Stimulated activated effector memory CD8-positive, alpha-beta T cell treated with anti-CD3 and anti-CD28 coated beads, Interleukin-12 subunit alpha, Interleukin-12 subunit beta, amount 100 ng/mL, for 72 hours (primary cell): ENCODE results near the gene KRTAP12-4.
A peak's percentile ranks its signal among the peaks of the same experiment; 100 is the strongest.
"Not testable (repeated sequence)": the region's sequence is repeated elsewhere in the genome, so short reads cannot be mapped to it uniquely, and the experiment has no call there.

Experiments
- ATAC-seq: fragments of 150-1000 bp; cut with Tn5 transposase; 2 replicates; pipeline ENCODE4 v1.10.0; 2021
- DNase-seq, 2 donors: peaks; one replicate each; pipeline ENCODE4 v3.0.0; 2021 to 2022; ENCODE audit warnings: low spot score in 2 of 2
- H3K27ac Mint-ChIP-seq: one replicate; pipeline ENCODE4 v1.8.0; 2022; ENCODE audit warnings: mild to moderate bottlenecking, mixed read lengths
- H3K36me3 Mint-ChIP-seq: one replicate; pipeline ENCODE4 v1.8.0; 2022; ENCODE audit warnings: mild to moderate bottlenecking, mixed read lengths
- H3K4me1 Mint-ChIP-seq: one replicate; pipeline ENCODE4 v1.8.0; 2022; ENCODE audit warnings: mixed read lengths
- H3K4me3 Mint-ChIP-seq: one replicate; pipeline ENCODE4 v1.8.0; 2022; ENCODE audit warnings: mild to moderate bottlenecking, mixed read lengths
- H3K9me3 Mint-ChIP-seq: one replicate; pipeline ENCODE4 v1.8.0; 2022; ENCODE audit warnings: mixed read lengths

KRTAP12-4 gene

DNA sequence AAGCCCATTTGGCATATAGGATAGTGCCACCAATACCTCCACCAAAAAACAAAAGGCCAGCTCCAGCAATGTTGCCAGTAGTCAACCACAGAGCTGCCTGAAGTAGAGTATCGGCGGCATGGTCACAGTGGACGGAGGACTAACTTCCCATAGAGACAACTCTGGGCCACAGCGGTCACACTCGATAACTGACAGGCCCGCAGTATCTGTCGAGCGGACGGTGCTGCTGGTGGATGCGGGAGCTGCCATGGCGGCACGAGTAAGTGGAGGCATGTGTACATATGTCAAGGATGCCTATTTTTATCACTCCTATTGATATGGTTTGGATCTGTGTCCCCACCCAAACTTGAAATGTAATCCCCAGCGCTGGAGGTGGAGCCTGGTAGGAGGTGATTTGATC is 23.4 kb upstream of the KRTAP12-4 start:
- no peak overlapping the region for H3K27ac Mint-ChIP-seq
- no peak overlapping the region for H3K4me3 Mint-ChIP-seq
- peaks cover 6% of the 10 kb centered on the region for H3K9me3 Mint-ChIP-seq
- H3K36me3 Mint-ChIP-seq, result no peaks in the 10 kb centered on the region
- DNase-seq (no peak), ATAC-seq (no peak)
- H3K4me1 Mint-ChIP-seq, result no peaks in the 10 kb centered on the region

DNA sequence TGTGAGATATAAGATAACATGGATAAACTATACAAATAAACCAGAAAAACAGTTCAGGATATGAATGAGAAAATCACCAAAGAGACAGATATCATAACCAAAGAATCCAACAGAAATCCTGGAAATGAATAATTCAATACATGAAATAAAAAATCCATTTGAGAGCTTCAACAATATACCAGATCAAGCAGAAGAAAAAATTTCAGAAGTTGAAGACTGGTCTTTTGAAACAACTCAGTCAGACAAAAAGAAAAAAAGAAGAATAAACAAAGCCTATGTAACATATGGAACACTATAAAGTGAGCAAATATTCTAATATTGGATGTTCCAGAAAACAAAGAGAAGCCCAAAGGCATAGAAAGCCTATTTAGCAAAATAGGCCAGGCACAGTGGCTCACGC is 17.5 kb upstream of the KRTAP12-4 start:
- Mint-ChIP-seq H3K27ac (no peak overlapping the region), H3K4me3 (no peak overlapping the region)

GRCh38 chr21:44670642-44671432 is 16.4 kb upstream of the KRTAP12-4 start:
- Mint-ChIP-seq H3K4me3 (no peak overlapping the region), H3K9me3 (peaks cover 16% of the 10 kb centered on the region), H3K36me3 (no peaks in the 10 kb centered on the region), H3K4me1 (no peaks in the 10 kb centered on the region), H3K27ac (no peak overlapping the region)
- DNase-seq, result peak in 1 of 2 donors; percentile 38
- ATAC-seq, result no peak

More for the DNA sequence above, 17.5 kb upstream of the KRTAP12-4 start:
- DNase-seq (no peak), ATAC-seq (no peak)
- no peaks in the 10 kb centered on the region for H3K36me3 Mint-ChIP-seq
- H3K9me3 Mint-ChIP-seq, result peaks cover 16% of the 10 kb centered on the region
- no peaks in the 10 kb centered on the region for H3K4me1 Mint-ChIP-seq

GRCh38 chr21:44667612-44668011 is 13.2 kb upstream of the KRTAP12-4 start:
- DNase-seq (no peak), ATAC-seq (no peak)
- no peaks in the 10 kb centered on the region for H3K36me3 Mint-ChIP-seq
- no peaks in the 10 kb centered on the region for H3K4me1 Mint-ChIP-seq
- H3K27ac Mint-ChIP-seq, result no peak overlapping the region
- H3K9me3 Mint-ChIP-seq, result peaks cover 12% of the 10 kb centered on the region
- H3K4me3 Mint-ChIP-seq, result no peak overlapping the region

DNA sequence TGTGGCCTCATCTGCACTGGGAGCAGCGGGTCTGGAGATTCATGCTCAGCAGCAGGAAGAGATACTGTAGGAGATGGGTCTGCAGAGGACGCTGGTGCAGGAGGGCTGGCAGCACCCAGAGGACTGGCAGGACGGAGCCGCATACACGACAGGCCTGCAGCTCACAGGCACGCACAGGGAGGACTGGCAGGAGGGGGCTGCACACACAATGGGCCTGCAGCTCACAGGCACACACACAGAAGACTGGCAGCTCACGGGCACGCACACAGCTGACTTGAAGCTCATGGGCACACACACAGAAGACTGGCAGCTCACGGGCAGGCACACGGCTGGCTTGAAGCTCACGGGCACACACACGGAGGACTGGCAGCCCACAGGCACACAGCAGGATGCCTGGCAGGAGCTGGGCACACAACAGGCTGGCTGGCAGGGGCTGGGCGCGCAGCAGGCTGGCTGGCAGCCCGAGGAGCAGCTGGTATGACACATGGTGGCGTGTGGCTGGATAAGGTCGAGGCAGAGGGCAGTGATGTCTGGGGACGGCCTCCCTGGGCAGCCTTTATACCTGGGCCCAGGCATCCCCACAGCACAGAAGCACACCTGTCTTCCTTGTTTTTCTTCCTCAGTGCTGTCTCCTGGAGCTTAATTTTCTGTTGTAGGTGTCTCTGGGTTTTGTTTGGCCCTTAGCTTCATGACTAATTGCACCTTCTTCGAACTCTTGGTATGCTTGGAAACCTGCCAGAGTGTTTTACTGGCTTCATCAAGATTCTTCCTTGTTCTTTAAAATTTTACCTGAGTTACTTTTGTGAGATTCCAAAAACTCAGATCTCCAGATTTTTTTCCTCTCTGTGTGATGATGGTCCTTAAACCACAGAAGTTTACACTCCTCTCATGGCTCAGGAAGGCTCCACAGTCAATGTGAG is 12.2 kb upstream of the KRTAP12-4 start, which contains the start of gene KRTAP12-2:
Gene KRTAP12-2, minus strand, starts transcription at position 527 of the 920 bp plus-strand sequence. Its CDS starts 41 bp downstream, at position 486.
- DNase-seq (peak in 1 of 2 donors; percentile 18), ATAC-seq (no peak)
- Mint-ChIP-seq H3K4me1 (no peaks in the 10 kb centered on the region), H3K27ac (no peak within 1 kb of the TSS), H3K4me3 (no peak within 1 kb of the TSS), H3K36me3 (no peaks in the 10 kb centered on the region), H3K9me3 (peaks cover 8% of the 10 kb centered on the region)

DNA sequence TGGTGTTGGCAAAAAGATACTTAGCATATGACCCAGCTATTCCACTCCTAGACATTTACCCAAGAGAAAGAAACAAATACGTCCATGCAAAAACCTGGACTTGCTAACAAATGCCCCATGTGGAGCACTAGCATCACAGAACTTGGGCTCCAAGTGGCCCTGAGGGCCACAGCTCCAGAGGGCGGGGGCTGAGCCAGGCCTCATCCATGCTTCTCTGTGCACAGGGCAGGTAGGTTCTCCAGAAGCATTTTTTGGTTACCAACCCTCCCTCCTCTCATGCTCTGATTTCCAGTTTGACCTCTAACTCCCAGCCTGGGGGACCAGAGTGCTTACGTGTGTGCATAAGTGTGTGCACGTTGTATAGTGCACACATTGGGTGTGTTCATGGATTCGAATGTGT is 10.2 kb upstream of the KRTAP12-4 start:
- no peaks in the 10 kb centered on the region for H3K36me3 Mint-ChIP-seq
- H3K4me1 Mint-ChIP-seq, result peaks cover 3% of the 10 kb centered on the region
- ATAC-seq (no peak), DNase-seq (peak in 1 of 2 donors; percentile 33)
- no peak overlapping the region for H3K27ac Mint-ChIP-seq
- H3K4me3 Mint-ChIP-seq, result no peak overlapping the region
- H3K9me3 Mint-ChIP-seq, result peaks cover 6% of the 10 kb centered on the region

DNA sequence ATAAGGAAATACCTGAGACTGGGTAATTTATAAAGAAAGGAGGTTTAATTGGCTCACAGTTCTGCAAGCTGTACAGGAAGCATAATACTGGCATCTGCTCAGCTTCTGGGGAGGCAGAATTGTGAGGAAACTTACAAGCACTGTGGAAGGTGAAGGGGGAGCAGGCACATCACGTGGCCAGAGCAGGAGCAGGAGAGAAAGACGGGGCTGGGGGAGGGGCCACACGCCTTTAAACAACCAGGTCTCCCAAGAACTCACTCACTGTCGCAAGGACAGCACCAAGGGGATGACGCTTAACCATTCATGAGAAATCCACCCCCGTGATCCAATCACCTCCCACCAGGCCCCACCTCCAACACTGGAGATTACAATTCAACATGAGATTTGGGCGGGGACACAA is 7.1 kb upstream of the KRTAP12-4 start:
- Mint-ChIP-seq H3K4me1 (peaks cover 34% of the 10 kb centered on the region), H3K9me3 (peaks cover 10% of the 10 kb centered on the region)
- H3K36me3 Mint-ChIP-seq, H3K4me3 Mint-ChIP-seq, H3K27ac Mint-ChIP-seq, ATAC-seq: not testable (repeated sequence)
- peak in 1 of 2 donors; percentile 10 for DNase-seq

GRCh38 chr21:44658913-44659595 is 4.6 kb upstream of the KRTAP12-4 start:
- H3K27ac Mint-ChIP-seq, result peak overlapping the region; percentile 90
- DNase-seq (peak in 1 of 2 donors; percentile 51), ATAC-seq (peak; percentile 68)
- no peaks in the 10 kb centered on the region for H3K36me3 Mint-ChIP-seq
- peak overlapping the region; percentile 70 for H3K4me3 Mint-ChIP-seq
- H3K4me1 Mint-ChIP-seq, result peaks cover 58% of the 10 kb centered on the region
- H3K9me3 Mint-ChIP-seq, result peaks cover 16% of the 10 kb centered on the region

DNA sequence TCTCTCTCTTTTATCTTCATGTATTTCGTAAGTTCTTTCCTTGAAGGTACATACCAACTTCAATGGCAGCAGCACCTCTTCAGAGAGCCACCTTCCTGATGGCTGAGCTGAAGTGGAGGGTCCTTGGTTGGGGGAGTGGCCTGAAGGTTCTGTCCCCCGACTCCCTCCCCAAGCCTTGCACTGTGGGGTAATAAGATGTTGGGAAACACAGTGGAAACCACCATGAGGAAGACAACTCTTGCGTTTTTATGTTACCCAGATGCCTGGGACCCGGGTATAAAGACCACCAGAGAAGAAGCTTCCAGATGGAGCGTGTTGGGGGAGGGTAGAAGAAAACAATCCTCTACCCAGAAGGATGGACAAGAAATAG is 4.1 kb upstream of the KRTAP12-4 start:
- H3K27ac Mint-ChIP-seq, result peak overlapping the region; percentile 90
- H3K9me3 Mint-ChIP-seq, result peaks cover 16% of the 10 kb centered on the region
- ATAC-seq (no peak), DNase-seq (peak in 1 of 2 donors; percentile 53)
- peaks cover 63% of the 10 kb centered on the region for H3K4me1 Mint-ChIP-seq
- no peaks in the 10 kb centered on the region for H3K36me3 Mint-ChIP-seq
- H3K4me3 Mint-ChIP-seq, result peak overlapping the region; percentile 70

GRCh38 chr21:44657635-44658540 is 3.4 kb upstream of the KRTAP12-4 start, which contains the start of gene KRTAP12-3:
TSS of gene KRTAP12-3 (plus strand) at chr21:44657932. CDS start at chr21:44657980, 48 bp downstream.
- Mint-ChIP-seq H3K4me1 (peaks cover 65% of the 10 kb centered on the region), H3K36me3 (no peaks in the 10 kb centered on the region)
- peak in 1 of 2 donors; percentile 66 for DNase-seq

GRCh38 chr21:44656868-44657267 is 2.4 kb upstream of the KRTAP12-4 start:
- DNase-seq (no peak), ATAC-seq (no peak)
- Mint-ChIP-seq H3K27ac (peak overlapping the region; percentile 90), H3K9me3 (peaks cover 11% of the 10 kb centered on the region), H3K4me1 (peaks cover 65% of the 10 kb centered on the region), H3K4me3 (peak overlapping the region; percentile 70), H3K36me3 (no peaks in the 10 kb centered on the region)

More at GRCh38 chr21:44657635-44658540, 3.4 kb upstream of the KRTAP12-4 start, which contains the start of gene KRTAP12-3:
- Mint-ChIP-seq H3K9me3 (peaks cover 13% of the 10 kb centered on the region), H3K27ac (peak within 1 kb of the TSS; percentile 90), H3K4me3 (peak within 1 kb of the TSS; percentile 70)
- peak; percentile 72 for ATAC-seq

- Mint-ChIP-seq H3K4me1 (peaks cover 61% of the 10 kb centered on the region), H3K36me3 (no peaks in the 10 kb centered on the region), H3K4me3 (peak overlapping the region; percentile 19), H3K9me3 (peaks cover 11% of the 10 kb centered on the region), H3K27ac (peak overlapping the region; percentile 78)
- DNase-seq (peak in 1 of 2 donors; percentile 49), ATAC-seq (peak; percentile 51)
Measured at GRCh38 chr21:44653656-44654575, 543 bp downstream of the KRTAP12-4 start.

DNA sequence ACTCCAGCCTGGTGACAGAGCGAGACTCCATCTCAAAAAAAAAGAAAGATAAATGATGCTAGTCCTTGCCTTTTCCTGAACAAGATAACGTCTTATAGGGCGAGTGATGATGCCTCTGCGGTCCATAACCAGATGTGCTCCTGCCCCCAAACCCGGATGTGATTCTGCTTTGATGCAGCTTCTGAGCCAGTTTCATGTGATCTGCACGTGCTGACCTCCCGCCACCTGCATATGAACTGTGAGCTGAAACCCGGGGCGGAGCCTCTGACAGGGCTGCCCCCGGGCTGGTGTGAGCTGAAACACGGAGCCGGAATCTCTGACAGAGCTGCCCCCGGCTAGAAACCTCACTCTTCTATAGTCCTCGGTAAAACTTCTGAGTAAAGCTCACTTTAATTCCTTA is 1.3 kb downstream of the KRTAP12-4 start:
- peaks cover 11% of the 10 kb centered on the region for H3K9me3 Mint-ChIP-seq
- DNase-seq (peak in 1 of 2 donors; percentile 29), ATAC-seq (no peak)
- peaks cover 53% of the 10 kb centered on the region for H3K4me1 Mint-ChIP-seq
- H3K36me3 Mint-ChIP-seq, result no peaks in the 10 kb centered on the region
- no peak overlapping the region for H3K27ac Mint-ChIP-seq
- H3K4me3 Mint-ChIP-seq, result no peak overlapping the region
